T-helper 2 cell (primary cell): ENCODE data around the gene ATP7B.
"Not testable (repeated sequence)": the region's sequence is repeated elsewhere in the genome, so short reads cannot be mapped to it uniquely, and the experiment has no call there.

Source experiments
- DNase-seq, 5 experiments: peaks; one replicate each; pipeline versions ENCODE4 v3.0.0 to v3.0.0-alpha.2; 2012 to 2022

The ATP7B gene

GRCh38 chr13:52005841-52006522, 5.3 kb downstream of the ATP7B start:
- no peak for DNase-seq

GRCh38 chr13:52004511-52005170, 6.6 kb downstream of the ATP7B start:
- DNase-seq = no peak

GRCh38 chr13:52003541-52003940, 7.7 kb downstream of the ATP7B start:
- no peak for DNase-seq

GRCh38 chr13:52002361-52002760, 8.9 kb downstream of the ATP7B start:
- no peak for DNase-seq

DNA sequence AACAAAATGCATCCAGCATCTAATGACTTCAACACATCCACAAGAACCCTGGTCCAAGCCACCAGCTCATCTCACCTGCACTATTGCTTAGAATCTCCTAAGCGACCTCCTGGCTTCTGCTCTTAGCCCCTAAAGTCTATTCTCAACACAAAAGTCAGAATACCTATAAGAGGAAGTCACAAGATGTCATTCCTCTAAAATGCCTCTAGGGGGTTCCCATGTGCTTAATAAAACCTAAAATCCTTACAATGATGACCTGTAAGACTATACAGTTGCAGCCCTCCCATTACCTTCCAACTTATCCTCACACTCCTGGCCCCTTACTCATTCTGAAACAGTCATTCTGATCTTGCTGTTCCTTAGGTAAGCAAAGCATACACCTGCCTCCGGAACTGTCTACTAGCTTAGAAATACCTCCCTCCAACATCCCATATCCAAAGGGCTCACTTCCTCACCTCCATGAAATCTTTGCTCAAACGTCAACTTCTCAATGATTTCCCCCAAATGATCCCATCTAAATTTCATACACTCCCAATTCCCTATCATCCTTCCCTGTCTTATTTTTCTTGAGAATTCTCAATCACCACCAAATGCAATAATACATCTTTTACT, 10.0 kb downstream of the ATP7B start:
- peak in 2 of 5 experiments; percentile 21 to 54 for DNase-seq

DNA sequence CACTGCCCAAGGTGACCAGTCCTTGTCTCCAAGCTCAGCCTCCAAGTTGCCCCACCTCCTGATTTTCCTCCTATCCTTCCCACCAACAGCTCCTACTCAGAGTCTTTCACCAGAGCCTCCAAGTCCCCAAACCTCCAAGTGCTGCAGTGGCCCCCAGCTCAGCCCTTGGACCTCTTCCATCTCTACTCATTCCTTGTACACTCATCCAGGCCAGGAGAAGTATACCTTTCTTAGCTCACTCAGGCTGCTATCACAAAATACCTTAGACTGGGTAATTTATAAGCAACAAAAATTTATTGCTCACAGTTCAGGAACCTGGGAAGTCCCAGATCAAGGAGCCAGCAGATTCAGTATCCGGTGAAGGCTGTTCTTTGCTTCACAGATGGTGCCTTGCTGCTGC, 11.3 kb downstream of the ATP7B start:
- no peak for DNase-seq

DNA sequence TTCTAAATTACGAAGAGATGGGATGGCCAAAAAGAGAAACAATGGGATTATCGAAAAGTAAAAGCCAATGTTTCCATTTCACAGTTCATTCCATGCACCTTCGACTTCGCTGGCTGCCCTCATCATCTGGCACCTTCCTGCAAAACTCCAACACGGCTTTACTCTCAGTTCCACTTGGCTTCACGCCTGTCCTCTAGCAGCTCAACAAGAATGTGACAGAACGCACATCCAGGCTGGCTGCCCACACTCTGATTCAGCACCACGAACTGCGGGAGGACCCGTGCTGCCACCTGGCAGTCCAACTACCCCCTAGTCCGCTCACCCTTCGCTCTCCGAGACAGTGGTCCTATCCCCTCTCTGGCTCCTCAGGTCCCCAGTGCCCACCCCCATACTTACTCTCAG, 11.7 kb downstream of the ATP7B start:
- DNase-seq = no peak

- DNase-seq = no peak
Observed at GRCh38 chr13:51998723-51999509, 12.3 kb downstream of the ATP7B start.

DNA sequence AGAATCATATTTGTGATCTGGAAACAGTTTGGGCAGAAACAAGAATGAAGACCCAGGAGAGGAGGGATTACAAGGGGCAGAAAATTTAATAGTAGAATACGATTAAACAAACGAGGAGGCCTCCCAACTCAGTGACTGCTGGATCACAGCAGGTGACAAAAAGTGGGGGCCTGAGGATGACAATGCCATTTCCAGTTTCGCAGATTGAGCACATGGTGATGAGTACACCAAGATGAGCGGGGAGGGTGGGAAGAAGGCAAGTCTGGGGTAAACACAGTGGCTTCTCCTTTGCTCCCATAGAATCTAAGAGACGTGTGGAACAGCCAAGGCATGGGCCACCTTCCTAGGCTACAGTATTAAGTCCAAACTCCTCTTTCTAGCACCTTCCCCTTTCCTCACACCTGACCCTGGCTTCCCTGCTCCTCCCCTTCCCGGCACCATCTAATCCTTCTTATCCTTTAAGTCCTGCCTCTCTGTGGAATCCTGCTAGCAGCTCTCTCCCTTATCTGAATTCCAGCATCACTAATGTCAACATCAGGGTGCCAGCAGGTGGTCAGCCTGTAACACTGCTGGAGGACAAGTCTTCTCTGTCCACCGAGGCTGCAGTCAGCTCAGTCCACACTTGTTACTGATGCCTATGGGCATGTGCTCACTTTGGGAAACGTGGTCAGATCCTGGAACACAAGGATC, 13.5 kb downstream of the ATP7B start:
- DNase-seq = no peak

DNA sequence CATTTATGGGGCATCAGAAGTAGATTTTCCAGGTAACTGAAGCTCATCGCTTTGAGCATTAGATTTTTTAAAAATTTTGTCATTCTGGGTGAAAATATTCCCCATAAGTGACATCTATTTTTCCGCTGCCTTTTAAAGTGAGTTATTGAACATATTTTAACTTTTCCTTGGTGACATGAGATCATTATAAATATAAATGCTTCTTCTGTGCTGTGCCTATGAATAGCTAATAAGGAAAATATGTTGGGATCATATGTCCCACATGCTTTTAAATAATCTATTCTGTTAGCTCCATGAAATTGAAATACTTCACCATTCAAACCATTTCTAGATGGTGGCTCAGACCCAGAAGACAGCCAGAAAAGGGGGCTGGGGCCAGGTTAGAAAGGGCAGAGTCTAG, 14.1 kb downstream of the ATP7B start:
- no peak for DNase-seq

GRCh38 chr13:51996641-51997040, 14.6 kb downstream of the ATP7B start:
- no peak for DNase-seq

DNA sequence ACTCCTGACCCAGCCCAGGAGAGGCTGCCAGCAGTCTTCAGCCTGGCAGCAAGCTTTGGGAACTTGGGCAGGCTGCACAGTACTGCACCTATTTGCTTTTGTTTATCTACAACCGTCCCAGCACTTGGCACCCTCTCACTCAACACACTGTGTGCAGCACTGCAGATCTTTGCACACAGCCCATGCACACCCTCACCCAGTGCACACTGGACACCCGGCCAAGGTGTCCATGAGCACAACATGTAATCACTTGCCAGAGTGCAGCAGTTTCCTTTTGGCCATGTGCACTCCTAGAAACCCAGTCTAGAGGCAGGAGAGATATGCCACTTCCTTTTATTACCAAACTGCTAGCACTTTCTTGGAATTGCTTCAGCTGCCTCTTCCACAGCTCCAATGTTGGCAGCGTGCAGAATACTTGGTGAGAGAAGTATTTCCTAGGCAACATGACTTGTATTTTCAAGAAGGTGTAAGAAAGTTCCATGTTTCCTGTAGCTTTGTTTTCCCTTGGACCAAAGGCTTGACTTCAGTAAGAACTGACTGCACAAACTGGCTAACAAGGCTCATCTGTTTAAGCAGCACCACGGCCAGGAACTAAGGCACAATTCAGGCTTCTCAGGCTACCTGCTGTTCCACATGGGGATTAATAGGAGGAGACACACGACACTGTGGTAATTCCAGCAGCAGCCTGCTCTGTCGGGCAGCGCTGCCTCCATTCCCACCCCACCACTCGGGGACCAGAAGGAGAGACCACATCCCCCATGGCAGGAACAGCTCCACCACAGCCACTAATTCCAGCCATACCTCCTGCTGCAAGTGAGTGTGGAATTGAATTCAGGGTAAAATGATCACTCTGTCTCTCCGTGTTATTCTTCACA, 15.3 kb downstream of the ATP7B start:
- DNase-seq = no peak

GRCh38 chr13:51993713-51994112, 17.5 kb downstream of the ATP7B start:
- no peak for DNase-seq

DNA sequence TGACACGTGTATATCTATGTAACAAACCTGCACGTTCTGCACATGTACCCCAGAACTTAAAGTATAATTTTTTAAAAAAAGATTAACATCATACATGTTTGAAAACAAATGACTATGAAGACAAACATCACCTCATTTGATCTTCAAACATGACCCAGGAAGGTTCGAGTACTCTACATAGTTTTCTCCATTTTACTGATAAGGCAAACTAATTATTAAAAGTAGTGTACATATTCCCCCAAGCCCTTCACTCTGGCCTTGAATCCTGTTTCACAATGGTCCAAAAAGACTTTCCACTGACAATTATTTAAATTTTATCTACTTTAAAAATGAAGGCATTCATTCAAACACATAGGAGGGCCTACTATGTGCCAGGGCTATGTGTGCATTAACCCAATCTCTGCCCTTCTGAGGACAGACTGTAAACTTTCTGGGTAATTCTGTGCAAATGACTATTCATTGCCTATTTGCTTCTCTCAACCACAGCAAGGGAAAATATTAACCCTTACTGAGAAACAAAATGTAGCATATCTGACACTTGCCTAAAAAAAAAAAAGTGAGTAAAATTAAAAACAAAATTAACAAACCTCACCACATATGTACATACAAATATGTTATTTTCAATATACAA, 22.1 kb downstream of the ATP7B start:
- DNase-seq = no peak

DNA sequence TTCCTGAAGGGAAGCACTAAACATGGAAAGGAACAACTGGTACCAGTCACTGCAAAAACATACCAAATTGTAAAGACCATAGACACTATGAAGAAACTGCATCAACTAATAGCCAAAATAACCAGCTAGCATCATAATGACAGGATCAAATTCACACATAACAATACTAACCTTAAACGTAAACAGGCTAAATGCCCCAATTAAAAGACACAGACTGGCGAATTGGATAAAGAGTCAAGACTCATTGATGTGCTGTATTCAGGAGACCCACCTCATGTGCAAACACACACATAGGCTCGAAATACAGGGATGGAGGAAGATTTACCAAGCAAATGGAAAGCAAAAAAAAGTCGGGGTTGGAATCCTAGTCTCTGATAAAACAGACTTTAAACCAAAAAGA, 26.3 kb downstream of the ATP7B start:
- DNase-seq = not testable (repeated sequence)

DNA sequence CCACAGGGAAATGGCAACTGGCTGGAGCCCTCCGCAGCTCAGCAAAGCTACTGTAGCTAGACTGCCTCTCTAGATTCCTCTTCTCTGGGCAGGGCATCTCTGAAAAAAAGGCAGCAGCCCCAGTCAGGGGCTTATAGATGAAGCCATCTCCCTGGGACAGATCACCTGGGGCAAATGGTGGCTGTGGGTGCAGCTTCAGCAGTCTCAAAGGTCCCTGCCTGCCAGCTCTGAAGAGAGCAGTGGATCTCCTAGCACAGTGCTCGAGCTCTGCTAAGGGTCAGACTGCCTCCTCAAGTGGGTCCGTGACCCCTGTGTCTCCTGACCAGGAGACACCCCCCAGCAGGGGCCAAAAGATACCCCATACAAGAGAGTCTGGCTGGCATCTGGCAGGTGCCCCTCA, 28.0 kb downstream of the ATP7B start:
- not testable (repeated sequence) for DNase-seq

- no peak for DNase-seq
Observed at GRCh38 chr13:51981355-51981754, 29.9 kb downstream of the ATP7B start.

- no peak for DNase-seq
Observed at GRCh38 chr13:51980908-51981307, 30.3 kb downstream of the ATP7B start.

- no peak for DNase-seq
Observed at GRCh38 chr13:51978796-51979556, 32.3 kb downstream of the ATP7B start.

GRCh38 chr13:51977625-51978024, 33.6 kb downstream of the ATP7B start:
- DNase-seq = no peak
